OCI-LY1 (cell line): Measurements from ENCODE around the gene CTSH.

Experiments used
- H2AFZ ChIP-seq: fragments of 200-600 bp; sonication (generic), shearing (Covaris generic); 2 replicates; pipeline ENCODE4 v1.6.0; 2014; ENCODE audit warnings: antibody characterized with exemption, mild to moderate bottlenecking, low read length
- H3F3A ChIP-seq: fragments of 200-600 bp; sonication (generic), shearing (Covaris generic); 2 replicates; pipeline ENCODE4 v1.6.0; 2014; ENCODE audit warnings: mild to moderate bottlenecking, antibody characterized with exemption, low read length, moderate library complexity; ENCODE audit not compliant: insufficient read depth
- H3K27ac ChIP-seq: fragments of 200-600 bp; sonication (generic); 2 replicates; pipeline ENCODE4 v1.5.1; 2014; ENCODE audit warnings: low read length, mixed run types, mild to moderate bottlenecking, low read depth; ENCODE audit not compliant: poor library complexity, severe bottlenecking
- H3K27me3 ChIP-seq: fragments of 200-600 bp; sonication (generic); 2 replicates; pipeline ENCODE4 v1.6.0; 2014; ENCODE audit warnings: antibody characterized with exemption, mild to moderate bottlenecking, low read length, moderate library complexity; ENCODE audit not compliant: insufficient read depth
- H3K36me3 ChIP-seq: fragments of 200-600 bp; sonication (generic); 2 replicates; pipeline ENCODE4 v1.6.1; 2014; ENCODE audit warnings: mild to moderate bottlenecking, antibody characterized with exemption, low read length, moderate library complexity, mixed read lengths; ENCODE audit not compliant: insufficient read depth
- H3K4me1 ChIP-seq: fragments of 200-600 bp; sonication (generic); 2 replicates; pipeline ENCODE4 v1.5.1; 2014; ENCODE audit warnings: mild to moderate bottlenecking, low read length, moderate library complexity; ENCODE audit not compliant: insufficient read depth, severe bottlenecking
- H3K4me2 ChIP-seq: fragments of 200-600 bp; sonication (generic), shearing (Covaris generic); 2 replicates; pipeline ENCODE4 v1.6.1; 2014; ENCODE audit warnings: low read length
- H3K4me3 ChIP-seq: fragments of 200-600 bp; sonication (generic); 2 replicates; pipeline ENCODE4 v1.5.1; 2014; ENCODE audit warnings: low read length, low read depth, mild to moderate bottlenecking, mixed read lengths; ENCODE audit not compliant: poor library complexity, severe bottlenecking
- H3K79me2 ChIP-seq: fragments of 200-600 bp; shearing (Covaris generic); 2 replicates; pipeline ENCODE4 v1.6.1; 2016; ENCODE audit warnings: mixed run types, low read length, mixed read lengths; ENCODE audit not compliant: insufficient read depth
- H3K9ac ChIP-seq: fragments of 200-600 bp; sonication (generic), shearing (Covaris generic); 2 replicates; pipeline ENCODE4 v1.6.1; 2014; ENCODE audit warnings: mild to moderate bottlenecking, low read length, mixed read lengths
- H3K9me2 ChIP-seq: fragments of 200-600 bp; sonication (generic), shearing (Covaris generic); 2 replicates; pipeline ENCODE4 v1.6.1; 2014; ENCODE audit warnings: low read depth, mild to moderate bottlenecking, low read length, mixed read lengths
- H3K9me3 ChIP-seq: fragments of 200-600 bp; shearing (Covaris generic); 2 replicates; pipeline ENCODE4 v1.6.1; 2014; ENCODE audit warnings: low read length, mixed read lengths
- H4K20me1 ChIP-seq: fragments of 200-600 bp; sonication (generic), shearing (Covaris generic); 2 replicates; pipeline ENCODE4 v1.6.0; 2016; ENCODE audit warnings: mild to moderate bottlenecking, low read length; ENCODE audit not compliant: insufficient read depth
- EZH2 ChIP-seq: fragments of 200-600 bp; sonication (generic), shearing (Covaris generic); IDR thresholded peaks from 2 replicates; pipeline ENCODE4 v1.8.0; 2017; ENCODE audit warnings: borderline replicate concordance, mixed run types, mild to moderate bottlenecking, antibody characterized with exemption, low read length, moderate library complexity, mixed read lengths
- TF ChIP-seq, protein P1 (sequence below): fragments of 200-600 bp; sonication (generic), shearing (Covaris generic); IDR thresholded peaks from 2 replicates; pipeline ENCODE4 v1.5.1; 2017; ENCODE audit warnings: mild to moderate bottlenecking, antibody characterized with exemption, low read length, moderate library complexity, mixed read lengths

The CTSH gene

DNA sequence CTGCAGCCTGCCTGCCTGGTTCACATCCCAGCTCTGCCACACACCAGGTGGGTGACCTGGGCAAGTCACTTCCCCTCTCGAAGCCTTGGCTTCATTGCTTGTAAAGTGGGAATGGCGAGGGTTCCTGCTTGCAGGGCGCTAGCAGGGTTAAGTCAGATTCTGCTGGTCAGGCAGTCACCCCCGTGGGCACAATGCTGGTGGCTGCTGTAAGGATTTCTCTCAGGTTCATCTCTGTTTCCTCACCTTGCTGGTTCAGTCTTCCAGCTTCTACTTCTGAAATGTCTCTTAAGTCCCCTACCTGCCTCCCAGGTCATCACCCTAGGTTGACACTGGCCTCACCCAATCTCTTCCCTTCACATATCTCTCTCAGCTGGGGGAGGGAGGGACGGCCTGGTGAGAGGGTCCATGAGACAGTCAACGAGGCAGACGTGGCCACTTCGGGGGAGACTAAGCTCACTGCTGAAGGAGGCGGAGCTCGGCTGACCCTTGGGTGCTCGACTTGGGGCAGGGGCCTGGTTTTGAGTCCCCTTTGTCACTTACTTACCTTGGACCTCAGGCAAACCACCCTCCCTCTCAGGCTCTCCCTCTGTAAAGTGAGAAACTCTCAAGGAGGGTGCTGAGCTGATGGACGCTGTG is 11.5 kb downstream of the CTSH start:
- no peak for TF ChIP-seq EZH2
- TF ChIP-seq, protein P1, sequence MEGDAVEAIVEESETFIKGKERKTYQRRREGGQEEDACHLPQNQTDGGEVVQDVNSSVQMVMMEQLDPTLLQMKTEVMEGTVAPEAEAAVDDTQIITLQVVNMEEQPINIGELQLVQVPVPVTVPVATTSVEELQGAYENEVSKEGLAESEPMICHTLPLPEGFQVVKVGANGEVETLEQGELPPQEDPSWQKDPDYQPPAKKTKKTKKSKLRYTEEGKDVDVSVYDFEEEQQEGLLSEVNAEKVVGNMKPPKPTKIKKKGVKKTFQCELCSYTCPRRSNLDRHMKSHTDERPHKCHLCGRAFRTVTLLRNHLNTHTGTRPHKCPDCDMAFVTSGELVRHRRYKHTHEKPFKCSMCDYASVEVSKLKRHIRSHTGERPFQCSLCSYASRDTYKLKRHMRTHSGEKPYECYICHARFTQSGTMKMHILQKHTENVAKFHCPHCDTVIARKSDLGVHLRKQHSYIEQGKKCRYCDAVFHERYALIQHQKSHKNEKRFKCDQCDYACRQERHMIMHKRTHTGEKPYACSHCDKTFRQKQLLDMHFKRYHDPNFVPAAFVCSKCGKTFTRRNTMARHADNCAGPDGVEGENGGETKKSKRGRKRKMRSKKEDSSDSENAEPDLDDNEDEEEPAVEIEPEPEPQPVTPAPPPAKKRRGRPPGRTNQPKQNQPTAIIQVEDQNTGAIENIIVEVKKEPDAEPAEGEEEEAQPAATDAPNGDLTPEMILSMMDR = no peak
- Histone ChIP-seq H3K27me3 (no peaks in the 10 kb centered on the region), H3K79me2 (no peaks in the 10 kb centered on the region), H3K9me2 (no peaks in the 10 kb centered on the region), H3K27ac (no peak overlapping the region), H3K4me2 (no peak overlapping the region), H3K36me3 (peaks cover 39% of the 10 kb centered on the region), H3F3A (no peaks in the 10 kb centered on the region), H2AFZ (no peak overlapping the region), H3K9me3 (no peaks in the 10 kb centered on the region), H3K4me1 (peaks cover 5% of the 10 kb centered on the region), H4K20me1 (no peaks in the 10 kb centered on the region), H3K9ac (no peak overlapping the region), H3K4me3 (no peak overlapping the region)

DNA sequence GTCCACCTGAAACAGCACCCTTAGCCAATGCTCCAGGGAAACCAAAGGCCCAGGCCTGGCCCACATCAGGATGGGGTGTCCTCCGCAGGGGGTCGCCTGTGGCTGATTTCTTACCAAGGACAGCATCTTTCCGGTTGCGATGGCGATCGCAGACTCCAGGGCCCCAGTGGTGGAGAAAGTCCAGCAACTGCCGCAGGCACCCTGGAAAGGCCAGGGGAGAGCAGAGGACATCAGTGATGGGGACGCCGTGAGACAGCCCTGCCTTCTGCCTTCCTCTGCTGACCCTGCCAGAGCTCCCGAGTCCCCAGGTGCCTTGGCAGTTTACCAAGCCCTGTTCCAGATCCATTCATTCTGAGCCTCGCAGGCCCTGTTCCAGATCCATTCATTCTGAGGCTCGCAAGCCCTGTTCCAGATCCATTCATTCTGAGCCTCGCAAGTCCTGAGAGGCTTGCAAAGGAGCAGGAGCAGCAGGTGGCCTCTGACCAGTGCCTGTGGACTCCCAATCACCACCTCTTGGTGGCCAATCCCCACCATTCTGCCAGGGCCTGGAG is 12.5 kb downstream of the CTSH start:
- Histone ChIP-seq H3K9me3 (no peaks in the 10 kb centered on the region), H2AFZ (no peak overlapping the region), H3K9me2 (no peaks in the 10 kb centered on the region), H3K36me3 (peaks cover 44% of the 10 kb centered on the region), H3K27me3 (no peaks in the 10 kb centered on the region), H3K4me3 (no peak overlapping the region), H3K4me2 (no peak overlapping the region), H3K9ac (no peak overlapping the region), H3K27ac (no peak overlapping the region), H3K4me1 (peaks cover 4% of the 10 kb centered on the region), H3F3A (no peaks in the 10 kb centered on the region), H4K20me1 (no peaks in the 10 kb centered on the region), H3K79me2 (no peaks in the 10 kb centered on the region)
- TF ChIP-seq, protein P1 = no peak
- no peak for TF ChIP-seq EZH2

DNA sequence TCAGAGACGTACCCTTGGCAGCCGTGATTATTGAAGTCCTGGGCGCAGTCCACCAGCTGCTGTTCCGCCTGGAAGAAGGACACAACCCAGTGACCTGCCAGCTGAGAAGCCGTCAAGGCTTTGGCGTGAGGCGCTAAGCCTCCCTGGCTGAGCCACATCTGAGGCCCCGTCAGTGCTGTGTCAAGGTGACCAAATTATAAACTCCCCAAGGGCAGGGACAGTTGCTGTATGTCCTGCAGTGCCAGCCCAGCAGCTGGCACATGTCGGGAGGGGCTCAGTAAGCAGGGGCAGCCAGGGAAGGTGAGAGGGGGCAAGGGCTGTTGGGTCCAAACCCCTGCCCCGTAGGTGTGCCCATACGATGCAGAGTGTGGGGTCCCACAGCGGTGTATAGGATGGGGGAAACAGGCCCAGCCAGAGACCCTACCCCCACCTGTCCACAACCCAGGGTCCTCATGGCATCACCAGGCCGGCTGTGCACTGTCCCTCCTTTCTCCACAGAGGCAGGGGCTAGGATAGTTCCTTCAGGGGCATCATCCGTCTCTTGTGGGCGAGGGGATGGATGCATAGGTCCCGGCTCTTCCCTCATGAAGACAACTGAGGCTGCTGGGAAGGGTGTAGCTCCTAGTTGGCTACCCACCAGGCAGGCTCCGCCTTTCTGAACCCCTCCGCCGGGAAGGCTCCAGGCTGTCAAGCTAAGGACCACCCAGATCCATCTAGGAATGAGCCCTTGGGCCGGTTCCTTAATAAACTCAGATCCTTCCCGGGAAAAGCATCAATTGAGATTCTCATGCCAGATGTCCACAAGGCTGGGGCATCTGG is 13.2 kb downstream of the CTSH start:
- Histone ChIP-seq H2AFZ (no peak overlapping the region), H3K4me2 (no peak overlapping the region), H3K9me2 (no peaks in the 10 kb centered on the region), H3K4me3 (no peak overlapping the region), H3K4me1 (peaks cover 9% of the 10 kb centered on the region), H3K9me3 (no peaks in the 10 kb centered on the region), H3K27ac (no peak overlapping the region), H3K36me3 (peaks cover 44% of the 10 kb centered on the region), H3K9ac (no peak overlapping the region), H3F3A (no peaks in the 10 kb centered on the region), H3K27me3 (no peaks in the 10 kb centered on the region), H4K20me1 (no peaks in the 10 kb centered on the region), H3K79me2 (no peaks in the 10 kb centered on the region)
- TF ChIP-seq, protein P1 = no peak
- TF ChIP-seq EZH2 = no peak
